H7 (cell line): ENCODE results near the gene MATR3. TPM values are rescaled to one million over a fixed set of nuclear protein-coding genes. Genes with fewer than 3 reads are reported as not detected.
A peak's percentile ranks its signal among the peaks of the same experiment; 100 is the strongest.

Experiments
- DNase-seq: peaks from one replicate; pipeline ENCODE4 v3.0.0; 2012
- H3K27me3 ChIP-seq: 2 replicates; pipeline ENCODE4 v1.6.0; 2011; ENCODE audit warnings: mild to moderate bottlenecking, low read length; ENCODE audit not compliant: control insufficient read depth, insufficient read depth
- H3K36me3 ChIP-seq: replicated peaks from 2 replicates; pipeline ENCODE4 v1.5.1; 2011; ENCODE audit warnings: low read length; ENCODE audit not compliant: control insufficient read depth, insufficient read depth
- H3K4me3 ChIP-seq: 2 replicates; pipeline ENCODE4 v1.5.1; 2011; ENCODE audit warnings: low read depth, mild to moderate bottlenecking, control low read depth, low read length, moderate library complexity; ENCODE audit not compliant: insufficient read depth
- total RNA-seq: library from RNA; depleted of rRNA; stranded (reverse); fragments of >200 nt; shearing (Covaris generic); gene quantifications from 2 replicates; pipeline ENCODE4 v1.2.3, GENCODE V29; 2014; rRNA removed

Gene MATR3
- total RNA-seq, 1 experiment from 2014 or later, result 228 TPM

GRCh38 chr5:139369181-139369580, 75.6 kb downstream of the MATR3 start:
- Histone ChIP-seq H3K4me3 (no peak overlapping the region), H3K36me3 (peaks cover 21% of the 10 kb centered on the region), H3K27me3 (no peaks in the 10 kb centered on the region)
- DNase-seq, result no peak

- Histone ChIP-seq H3K4me3 (no peak overlapping the region), H3K27me3 (no peaks in the 10 kb centered on the region), H3K36me3 (peaks cover 11% of the 10 kb centered on the region)
- DNase-seq, result no peak
These were observed 78.2 kb downstream of the MATR3 start for GRCh38 chr5:139371482-139372435.

DNA sequence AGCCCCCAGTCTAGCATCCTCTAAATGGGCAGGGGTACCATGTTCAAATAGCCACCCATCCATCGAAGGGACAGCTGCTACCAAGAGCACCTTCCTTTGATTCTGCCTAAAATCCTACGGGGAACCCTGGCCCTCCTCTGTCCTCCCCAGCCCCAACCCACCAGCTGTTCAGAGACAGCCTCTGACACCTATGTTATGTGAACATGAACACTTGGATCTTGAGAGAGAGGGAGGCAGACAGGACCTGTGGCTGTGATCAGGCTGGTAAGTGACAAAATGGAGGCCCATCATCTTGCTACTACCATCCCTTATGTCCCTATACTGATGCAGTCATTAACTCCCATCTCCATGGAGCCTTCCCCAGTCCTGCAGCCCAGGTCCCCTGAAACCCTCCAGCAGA, 81.4 kb downstream of the MATR3 start:
- H3K4me3 ChIP-seq, result no peak overlapping the region
- peak; percentile 36 for DNase-seq
- H3K27me3 ChIP-seq, result no peaks in the 10 kb centered on the region
- peaks cover 5% of the 10 kb centered on the region for H3K36me3 ChIP-seq

DNA sequence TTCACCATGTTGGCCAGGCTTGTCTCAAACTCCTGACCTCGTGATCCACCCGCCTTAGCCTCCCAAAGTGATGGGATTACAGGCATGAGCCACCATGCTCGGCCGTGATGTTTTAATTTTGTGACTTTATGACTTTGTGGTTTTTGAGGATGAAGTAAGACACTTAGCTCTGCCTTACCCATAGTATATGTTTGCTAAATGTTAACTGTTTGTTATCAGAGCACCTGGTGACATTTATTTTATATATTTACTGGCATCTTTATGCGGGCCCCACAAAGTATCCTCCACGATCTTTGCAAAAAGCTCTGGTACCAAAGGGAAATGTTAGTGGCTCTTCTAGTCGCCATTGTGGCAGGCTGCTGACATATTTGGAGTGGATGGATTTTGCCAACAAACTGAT, 82.8 kb downstream of the MATR3 start:
- peaks cover 3% of the 10 kb centered on the region for H3K36me3 ChIP-seq
- no peak for DNase-seq

DNA sequence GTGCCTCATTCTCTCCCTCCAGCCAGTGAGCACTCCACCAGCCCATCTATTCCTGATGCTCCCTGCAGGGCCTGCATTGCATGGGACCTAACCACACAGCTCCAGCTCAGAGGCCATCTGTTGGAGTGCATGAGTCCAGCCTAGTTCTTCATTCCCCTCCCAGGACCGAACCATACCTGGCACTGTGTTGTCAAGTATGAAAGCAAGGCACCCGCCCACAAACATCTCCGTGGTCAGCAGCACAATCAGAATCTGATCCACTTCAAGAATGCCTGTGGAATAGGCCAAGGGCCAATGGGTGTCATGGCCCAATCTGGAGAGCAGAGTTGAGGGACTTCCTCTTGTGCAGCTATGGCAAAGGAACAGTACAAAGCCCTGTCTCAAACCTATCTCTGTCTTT, 83.7 kb downstream of the MATR3 start:
- peak; percentile 25 for DNase-seq
- H3K36me3 ChIP-seq, result no peaks in the 10 kb centered on the region; the same call in 1 of the 2 replicates
- H3K4me3 ChIP-seq, result no peak overlapping the region
- H3K27me3 ChIP-seq, result no peaks in the 10 kb centered on the region

More for the DNA sequence above, 82.8 kb downstream of the MATR3 start:
- no peak overlapping the region for H3K4me3 ChIP-seq
- no peaks in the 10 kb centered on the region for H3K27me3 ChIP-seq

- Histone ChIP-seq H3K27me3 (no peaks in the 10 kb centered on the region), H3K4me3 (peak overlapping the region; percentile 8; the same call in 1 of the 2 replicates), H3K36me3 (no peaks in the 10 kb centered on the region; the same call in 1 of the 2 replicates)
- DNase-seq, result peak; percentile 90
These were observed 84.7 kb downstream of the MATR3 start for GRCh38 chr5:139378101-139378825.

- H3K36me3 ChIP-seq, result no peaks in the 10 kb centered on the region; the same call in 1 of the 2 replicates
- H3K27me3 ChIP-seq, result no peaks in the 10 kb centered on the region
- DNase-seq, result peak; percentile 40
- H3K4me3 ChIP-seq, result no peak overlapping the region
These were observed 85.4 kb downstream of the MATR3 start for GRCh38 chr5:139378941-139379361.

DNA sequence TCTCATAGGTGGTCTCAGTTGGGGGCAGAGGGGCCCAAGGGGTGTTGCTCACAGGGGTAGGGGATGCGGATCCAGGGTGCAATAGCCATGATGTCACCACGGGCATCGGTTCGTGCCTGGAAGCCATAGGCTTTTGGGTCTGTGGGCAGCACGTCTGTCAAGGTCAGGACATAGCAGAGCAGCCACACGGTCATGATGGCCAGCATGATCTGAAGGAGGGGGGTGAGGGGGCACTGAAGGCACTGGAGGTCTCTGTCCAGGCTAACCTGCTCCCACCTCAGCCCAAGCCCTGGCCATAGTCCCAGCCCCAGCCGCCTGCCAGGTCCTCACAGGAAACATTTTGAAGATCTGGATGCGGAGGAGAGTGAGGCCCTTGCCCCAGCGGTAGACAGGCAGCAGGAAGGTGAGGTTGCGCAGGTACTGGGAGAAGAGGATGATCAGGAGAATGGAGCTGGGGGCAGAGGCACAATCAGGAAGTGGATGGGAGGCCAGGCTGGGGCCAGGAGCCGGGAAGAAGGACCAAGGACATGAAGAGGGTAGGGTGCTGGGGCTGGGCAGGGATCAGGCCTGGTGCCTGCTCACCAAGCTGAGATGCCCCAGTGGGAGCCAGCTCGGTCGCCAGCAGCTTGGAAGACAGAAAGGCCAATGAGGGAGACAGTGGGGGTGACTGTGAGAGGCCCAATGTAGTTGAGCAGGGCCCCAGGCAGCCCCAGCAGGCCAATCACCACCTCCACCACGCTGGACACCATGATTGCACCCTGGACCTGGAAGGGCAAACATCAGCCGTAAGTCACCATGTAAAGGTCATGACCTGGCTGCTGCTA, 86.3 kb downstream of the MATR3 start:
- DNase-seq, result peak; percentile 38
- no peaks in the 10 kb centered on the region for H3K36me3 ChIP-seq
- H3K4me3 ChIP-seq, result no peak overlapping the region

More for the DNA sequence above, 86.3 kb downstream of the MATR3 start:
- no peaks in the 10 kb centered on the region for H3K27me3 ChIP-seq

Other genes starting within 250 kb of the MATR3 start
- gene SIL1, start 95.4 kb upstream of the MATR3 start, total RNA-seq, result 14.8 and 17.4 TPM in 2 replicates
- 50.9 and 57.0 TPM in 2 replicates for gene PAIP2, start 48.1 kb downstream of the MATR3 start, total RNA-seq
- not detected in 2 replicates for gene SLC23A1, start 89.6 kb downstream of the MATR3 start, total RNA-seq
- gene MZB1, start 96.2 kb downstream of the MATR3 start, total RNA-seq, result 0.18 TPM in 1 of 2 replicates, not detected in the other
- gene PROB1, start 101.4 kb downstream of the MATR3 start, total RNA-seq, result 1.4 and 1.7 TPM in 2 replicates
- 7.7 and 8.6 TPM in 2 replicates for gene SPATA24, start 110.3 kb downstream of the MATR3 start, total RNA-seq
- gene DNAJC18, start 145.8 kb downstream of the MATR3 start, total RNA-seq, result 6.3 and 9.8 TPM in 2 replicates
- gene ECSCR, start 169.0 kb downstream of the MATR3 start, total RNA-seq, result 4.6 and 6.4 TPM in 2 replicates
- gene SMIM33, start 177.3 kb downstream of the MATR3 start, total RNA-seq, result not detected in 2 replicates
- gene STING1, start 189.0 kb downstream of the MATR3 start, total RNA-seq, result 0.15 and 0.21 TPM in 2 replicates